Middle frontal gyrus (tissue), 1 donor: Measurements from ENCODE around the gene ABHD12.

Experiments
- DNase-seq: peaks from one replicate; pipeline ENCODE4 v3.0.0-alpha.2; 2015; ENCODE audit warnings: low spot score; ENCODE audit errors: extremely low spot score

The ABHD12 gene

GRCh38 chr20:25382704-25383370 is 7.8 kb downstream of the ABHD12 start:
- DNase-seq, result no peak

- DNase-seq, result no peak
These were observed 9.6 kb downstream of the ABHD12 start for GRCh38 chr20:25380945-25381614.

- DNase-seq, result no peak
These were observed 11.5 kb downstream of the ABHD12 start for GRCh38 chr20:25378884-25379733.

DNA sequence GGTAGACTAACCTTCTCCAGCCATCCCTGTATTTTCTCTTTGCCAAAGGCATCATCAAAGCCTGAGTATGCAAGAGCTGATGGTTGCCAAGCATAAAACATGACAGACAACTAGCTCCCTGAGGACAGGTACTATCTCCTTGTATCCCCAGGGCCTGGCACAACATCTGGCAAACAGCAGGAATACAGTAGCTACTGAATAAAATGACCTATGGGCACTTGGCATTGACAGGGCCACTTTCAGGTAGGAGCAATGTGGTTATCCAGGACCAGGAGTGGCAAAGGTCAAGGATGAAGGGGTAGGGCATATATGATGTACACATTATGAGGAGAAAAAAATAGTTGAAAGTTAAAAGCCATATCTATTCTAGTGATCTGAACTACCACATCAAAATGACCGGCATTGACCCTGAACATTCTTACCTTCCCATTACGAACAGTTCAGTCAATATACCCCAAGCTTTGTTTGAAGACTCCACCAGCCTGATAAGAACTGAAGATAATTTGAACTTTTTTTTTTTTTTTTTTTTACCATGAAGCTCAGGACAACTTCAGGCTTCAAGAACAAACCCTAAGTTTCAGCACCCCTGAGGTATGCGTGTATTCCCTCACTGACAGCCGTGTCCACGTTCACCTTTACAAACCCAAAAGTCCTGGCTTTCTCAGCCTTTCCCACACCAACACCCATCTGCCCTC is 12.3 kb downstream of the ABHD12 start:
- DNase-seq, result no peak

DNA sequence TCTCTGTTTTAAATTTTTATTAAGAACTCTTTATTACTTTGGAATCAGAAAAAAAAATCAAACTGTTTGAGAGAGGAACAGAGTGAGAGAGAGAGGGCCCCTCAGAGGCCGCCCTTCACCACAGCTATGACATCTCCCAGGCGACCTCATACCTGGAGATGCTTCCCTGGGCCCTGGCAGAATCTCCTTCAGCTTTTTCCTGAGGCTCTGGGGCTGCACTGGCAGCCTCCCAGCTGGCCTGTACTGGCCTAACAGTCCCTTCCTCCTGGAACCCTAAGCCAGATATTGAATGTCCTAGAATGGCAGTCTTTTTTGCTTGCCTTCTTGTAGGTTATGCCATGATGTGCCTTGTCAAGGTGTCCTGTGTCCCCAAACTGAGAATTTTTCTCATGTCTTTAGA is 13.7 kb downstream of the ABHD12 start:
- DNase-seq, result no peak

GRCh38 chr20:25376236-25376635 is 14.4 kb downstream of the ABHD12 start:
- no peak for DNase-seq

DNA sequence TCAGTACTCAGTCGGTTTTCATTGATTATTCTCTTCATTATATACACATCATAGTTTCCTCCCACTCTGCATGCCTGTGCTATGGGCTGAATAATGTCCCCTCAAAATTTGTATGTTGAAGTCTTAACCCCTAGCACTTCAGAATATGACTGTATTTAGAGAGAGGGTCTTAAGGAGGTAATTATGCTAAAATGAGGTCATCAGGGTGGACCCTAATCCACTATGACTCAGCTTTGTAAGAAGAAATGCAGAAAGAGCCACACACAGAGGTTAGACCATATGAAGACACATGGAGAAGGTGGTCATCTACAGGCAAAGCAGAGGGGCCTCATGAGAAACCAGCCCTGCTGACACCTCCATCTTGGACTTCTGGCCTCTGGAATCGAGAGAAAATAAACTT is 15.8 kb downstream of the ABHD12 start:
- no peak for DNase-seq

- no peak for DNase-seq
These were observed 17.9 kb downstream of the ABHD12 start for GRCh38 chr20:25372584-25373336.

- no peak for DNase-seq
These were observed 20.7 kb downstream of the ABHD12 start for GRCh38 chr20:25369971-25370370.

DNA sequence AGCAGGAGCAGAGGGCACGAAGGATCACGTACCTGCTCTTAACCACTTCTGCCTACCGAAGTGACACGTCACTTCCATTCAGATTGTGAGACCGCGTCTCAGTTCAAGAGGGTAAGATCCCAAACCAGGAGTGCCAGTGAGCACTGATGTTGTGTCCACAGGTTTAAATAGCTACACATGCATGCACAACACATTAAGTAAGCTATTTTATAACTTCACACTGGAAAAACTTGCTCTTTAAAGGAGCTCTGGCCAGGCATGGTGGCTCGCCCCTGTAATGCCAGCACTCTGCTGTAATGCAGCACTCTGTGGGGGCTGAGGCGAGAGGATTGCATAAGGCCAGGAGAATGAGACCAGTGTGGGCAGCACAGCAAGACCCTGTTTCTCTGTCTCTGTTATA is 21.1 kb downstream of the ABHD12 start:
- no peak for DNase-seq

DNA sequence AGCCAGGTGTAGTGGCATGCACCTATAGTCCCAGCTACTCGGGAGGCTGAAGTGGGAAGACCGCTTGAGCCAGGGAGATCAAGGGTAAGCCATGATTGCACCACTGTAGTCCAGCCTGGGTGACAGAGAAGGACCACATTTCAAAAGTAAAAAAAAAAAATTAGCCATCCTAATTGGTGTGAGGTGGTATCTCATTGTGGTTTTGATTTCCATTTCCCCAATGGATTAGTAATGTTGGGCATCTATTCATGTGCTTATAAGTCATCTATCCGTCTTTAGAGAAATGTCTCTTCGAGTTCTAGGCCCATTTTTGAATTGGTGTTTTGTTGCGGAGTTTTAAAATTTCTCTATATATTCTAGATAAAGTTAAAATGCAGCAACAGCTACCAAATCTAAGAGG is 21.7 kb downstream of the ABHD12 start:
- DNase-seq, result no peak

- DNase-seq, result no peak
These were observed 22.1 kb downstream of the ABHD12 start for GRCh38 chr20:25368526-25368925.

- no peak for DNase-seq
These were observed 25.5 kb downstream of the ABHD12 start for GRCh38 chr20:25364879-25365699.

DNA sequence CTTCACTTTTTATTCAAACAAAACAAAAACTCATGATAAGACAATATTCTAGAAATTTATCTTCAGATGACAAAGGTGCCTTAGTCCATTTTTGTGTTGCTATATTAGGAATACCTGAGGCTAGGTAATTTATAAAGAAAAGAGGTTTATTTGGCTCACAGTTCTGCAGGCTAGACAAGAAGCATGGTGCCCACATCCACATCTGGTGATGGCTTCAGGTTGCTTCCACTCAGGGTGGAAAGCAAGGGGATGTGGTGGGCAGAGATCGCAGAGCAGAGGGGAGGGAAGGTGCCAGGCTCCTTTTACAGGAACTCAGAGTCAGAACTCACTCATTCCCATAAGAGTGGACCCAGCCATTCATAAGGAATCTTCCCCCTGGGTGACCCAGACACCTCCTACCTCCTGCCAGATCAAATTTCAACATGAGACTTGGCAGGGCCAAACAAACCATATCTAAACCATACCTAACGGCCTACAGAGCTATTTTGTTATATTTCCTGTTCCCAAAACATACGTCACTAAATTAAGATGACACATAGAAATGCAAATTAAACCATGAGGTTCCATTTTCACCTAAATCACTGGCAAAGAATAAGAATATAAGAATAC is 26.4 kb downstream of the ABHD12 start:
- no peak for DNase-seq

GRCh38 chr20:25361287-25361683 is 29.4 kb downstream of the ABHD12 start:
- no peak for DNase-seq

GRCh38 chr20:25360631-25361286 is 29.9 kb downstream of the ABHD12 start:
- no peak for DNase-seq

DNA sequence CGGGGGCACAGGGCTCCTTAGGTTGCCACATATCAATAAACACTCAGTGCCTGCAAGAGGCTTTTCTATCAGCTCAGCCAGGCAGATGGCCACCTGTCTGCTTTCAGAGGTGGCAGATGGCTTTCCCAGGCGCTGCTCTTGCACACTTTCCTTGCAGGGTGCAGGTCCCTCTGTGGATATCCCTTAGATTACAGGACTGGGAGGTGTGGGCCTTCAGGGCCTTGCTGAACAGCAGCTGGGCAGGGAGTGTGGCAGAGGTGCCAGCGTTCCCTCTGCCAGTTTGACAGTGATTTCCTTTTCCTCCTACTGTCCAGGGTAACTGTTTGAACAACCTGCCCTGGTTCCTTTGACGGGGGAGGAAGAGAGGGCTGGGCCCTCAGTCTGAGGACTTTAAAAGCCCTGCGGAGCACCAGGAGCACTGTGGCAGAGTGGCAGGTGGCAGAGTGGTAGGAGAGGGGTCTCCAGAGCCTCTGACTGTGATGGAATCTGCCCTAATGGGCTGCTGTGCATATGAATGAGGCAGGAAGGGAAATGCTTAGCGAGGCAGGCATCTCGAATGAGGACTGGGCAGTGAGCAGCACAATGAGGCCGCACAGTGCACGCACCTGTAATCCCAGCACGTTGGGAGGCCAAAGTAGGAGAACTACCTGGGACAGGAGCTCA is 34.2 kb downstream of the ABHD12 start:
- no peak for DNase-seq

DNA sequence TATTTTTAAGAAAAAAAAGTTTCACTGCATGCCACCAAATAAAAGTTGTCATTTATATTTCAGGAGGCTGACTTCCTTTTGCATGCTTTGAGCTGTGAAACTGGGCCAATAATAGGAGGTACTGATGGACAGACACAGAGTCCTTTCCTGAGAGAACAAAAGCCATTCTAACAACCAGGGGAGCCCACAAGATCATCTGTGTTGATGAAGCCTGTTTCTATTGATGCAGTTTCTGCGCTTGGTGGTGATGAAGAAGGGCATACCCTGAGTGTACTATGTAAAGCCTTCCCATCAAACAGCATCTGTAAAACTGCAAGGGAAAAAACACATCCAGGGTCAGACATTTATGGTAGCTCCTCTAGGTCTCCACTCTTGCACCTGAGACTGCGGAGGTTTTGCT is 34.8 kb downstream of the ABHD12 start:
- DNase-seq, result no peak
